ENCODE data around the gene CTSV. TPM values are rescaled to one million over a fixed set of nuclear protein-coding genes. Genes with fewer than 3 reads are reported as not detected.

CTSV gene
- total and polyA plus RNA-seq, 2 donors = 0.13 to 0.42 TPM

Other genes with a start within 250 kb of the CTSV start
- gene ZNF782, start 184.6 kb downstream of the CTSV start, total RNA-seq = 29.7 TPM
- gene ZNF782, start 184.6 kb downstream of the CTSV start, polyA plus RNA-seq = 2.4 TPM
- not detected for gene NUTM2G, start 110.3 kb downstream of the CTSV start, total RNA-seq
- gene NUTM2G, start 110.3 kb downstream of the CTSV start, polyA plus RNA-seq = not detected